Lung (tissue), 12 donors: ENCODE data around the gene RERE. TPM values are rescaled to one million over a fixed set of nuclear protein-coding genes. Genes with fewer than 3 reads are reported as not detected.
"Not testable (repeated sequence)": the region's sequence is repeated elsewhere in the genome, so short reads cannot be mapped to it uniquely, and the experiment has no call there.

Source experiments
- ATAC-seq: fragments of 200-7000 bp; cut with Tn5 transposase; one replicate; pipeline ENCODE4 v1.9.1; 2020; ENCODE audit warnings: moderate number of reproducible peaks; ENCODE audit not compliant: insufficient read depth, low FRiP score
- DNase-seq, 3 donors: peaks; one replicate each; pipeline ENCODE4 v3.0.0-alpha.2; 2013 to 2017
- H3K27ac ChIP-seq, 2 donors: one replicate each; pipeline ENCODE4 v1.5.1; 2013; ENCODE audit warnings: mild to moderate bottlenecking in 2 of 2, moderate library complexity in 2 of 2, control low read depth in 1 of 2, inconsistent platforms in 1 of 2, low read depth in 1 of 2, low read length in 1 of 2
- H3K27me3 ChIP-seq, 3 donors: one replicate each; pipeline ENCODE4 v1.5.1; 2013; ENCODE audit warnings: low read length in 2 of 3; ENCODE audit not compliant: control insufficient read depth in 3 of 3, insufficient read depth in 3 of 3
- H3K36me3 ChIP-seq, 4 donors: one replicate each; pipeline ENCODE4 v1.5.1; 2013; ENCODE audit warnings: low read length in 4 of 4, mild to moderate bottlenecking in 1 of 4, moderate library complexity in 1 of 4; ENCODE audit not compliant: control insufficient read depth in 4 of 4, insufficient read depth in 4 of 4
- H3K4me1 ChIP-seq, 5 donors: one replicate each; pipeline ENCODE4 v1.5.1; 2013; ENCODE audit warnings: low read length in 5 of 5, mild to moderate bottlenecking in 2 of 5, moderate library complexity in 1 of 5; ENCODE audit not compliant: control insufficient read depth in 5 of 5, insufficient read depth in 5 of 5
- H3K4me3 ChIP-seq: one replicate; pipeline ENCODE4 v1.5.1; 2013; ENCODE audit warnings: mild to moderate bottlenecking, control low read depth, moderate library complexity
- H3K9ac ChIP-seq, 2 donors: one replicate each; pipeline ENCODE4 v1.5.1; 2013; ENCODE audit warnings: low read length in 2 of 2, control low read depth in 1 of 2; ENCODE audit not compliant: insufficient read depth in 1 of 2
- H3K9me3 ChIP-seq, 4 donors: one replicate each; pipeline ENCODE4 v1.5.1; 2013; ENCODE audit warnings: low read length in 3 of 4, mild to moderate bottlenecking in 1 of 4, moderate library complexity in 1 of 4; ENCODE audit not compliant: control insufficient read depth in 4 of 4, insufficient read depth in 3 of 4
- CTCF ChIP-seq: IDR thresholded peaks from 2 replicates; pipeline ENCODE4 v1.5.1; 2012; ENCODE audit warnings: mild to moderate bottlenecking; ENCODE audit errors: control extremely low read depth, extremely low read depth
- WGBS, 2 donors: extraction: QIAGEN DNeasy Blood & Tissue Kit; methylation state at CpG; one replicate each; pipeline ENCODE4 v1.1.7; 2013; 5-methylcytosine and 5-hydroxymethylcytosine counted together
- polyA plus RNA-seq, 2 donors: library from polyadenylated mRNA; stranded (reverse); fragments of 200-250 nt; gene quantifications; one replicate each; pipeline ENCODE4 v1.2.1, GENCODE V29; 2013
- total RNA-seq, 2 donors: library from RNA; depleted of rRNA in 1 of 2; stranded (reverse); fragments of >200 nt in 1 of 2; gene quantifications; one replicate each; pipeline ENCODE4 v1.2.1, GENCODE V29; 2014 to 2021
- donor health status: control.
- donor health status: control.
- donor health status: Bipolar disorder and iron deficiency.
- donor health status: healthy.
- donor health status: DM: yes; HTN: yes; CAD: no.

RERE gene
- total and polyA plus RNA-seq, 4 donors: 21.7 to 207 (median 57.5) TPM

- Histone ChIP-seq H3K4me1 (peaks cover 0 to 34% (median 17%) of the 10 kb centered on the region in 5 donors), H3K9me3 (no peaks in the 10 kb centered on the region), H3K27ac (peak overlapping the region; percentile 27 to 55), H3K9ac (no peak overlapping the region), H3K27me3 (no peaks in the 10 kb centered on the region), H3K36me3 (no peaks in the 10 kb centered on the region), H3K4me3 (no peak overlapping the region)
- ATAC-seq (no peak), DNase-seq (peak in 1 of 3 donors; percentile 57)
- 64 to 83% methylated on average over 7 of the region's 7 CpGs for WGBS, 2 donors
- no peak for TF ChIP-seq CTCF
Observed at GRCh38 chr1:8455700-8456307, 361.6 kb downstream of the RERE start.

- H3K27ac ChIP-seq: peak overlapping the region in 1 of 2 donors; percentile 61
- 75 to 83% methylated on average over 11 of the region's 11 CpGs for WGBS, 2 donors
- TF ChIP-seq CTCF: no peak
- no peak overlapping the region for H3K9ac ChIP-seq
- DNase-seq (no peak), ATAC-seq (no peak)
- peaks cover 0 to 5% (median 0%) of the 10 kb centered on the region in 4 donors for H3K36me3 ChIP-seq
- no peaks in the 10 kb centered on the region for H3K9me3 ChIP-seq
- H3K4me1 ChIP-seq: peaks cover 6 to 19% (median 14%) of the 10 kb centered on the region in 5 donors
- H3K27me3 ChIP-seq: no peaks in the 10 kb centered on the region
- H3K4me3 ChIP-seq: no peak overlapping the region
Observed at GRCh38 chr1:8450312-8450711, 367.1 kb downstream of the RERE start.

- Histone ChIP-seq H3K9me3 (no peaks in the 10 kb centered on the region), H3K36me3 (peaks cover 0 to 5% (median 0%) of the 10 kb centered on the region in 4 donors), H3K4me1 (peaks cover 6 to 18% (median 14%) of the 10 kb centered on the region in 5 donors), H3K9ac (peak overlapping the region; percentile 11 to 78), H3K27ac (peak overlapping the region; percentile 55 to 93), H3K27me3 (no peaks in the 10 kb centered on the region), H3K4me3 (no peak overlapping the region)
- peak; percentile 73 to 85 (median 83) for DNase-seq
- no peak for ATAC-seq
- no peak for TF ChIP-seq CTCF
- WGBS, 2 donors: 35 to 52% methylated on average over 12 of the region's 12 CpGs
Observed at GRCh38 chr1:8448911-8449661, 368.4 kb downstream of the RERE start.

GRCh38 chr1:8448505-8448904 lies 368.9 kb downstream of the RERE start:
- not testable (repeated sequence) for DNase-seq, H3K9me3 ChIP-seq, ATAC-seq, H3K36me3 ChIP-seq, H3K4me3 ChIP-seq, H3K27me3 ChIP-seq
- 83 to 84% methylated on average over 11 of the region's 11 CpGs for WGBS, 2 donors
- Histone ChIP-seq H3K4me1 (peaks cover 6 to 18% (median 14%) of the 10 kb centered on the region in 5 donors), H3K9ac (peak overlapping the region in 1 of 2 donors; percentile 78), H3K27ac (peak overlapping the region in 1 of 2 donors; percentile 93)
